C4-2B (cell line): ENCODE data around the gene RFC5.
A peak's percentile ranks its signal among the peaks of the same experiment; 100 is the strongest.
"Not testable (repeated sequence)": the region's sequence is repeated elsewhere in the genome, so short reads cannot be mapped to it uniquely, and the experiment has no call there.

Experiments used
- H3K27ac ChIP-seq: fragments of 450-650 bp; 2 replicates; pipeline ENCODE4 v1.5.1; 2017
- ZFX ChIP-seq: fragments of 450-650 bp; IDR thresholded peaks from 2 replicates; pipeline ENCODE4 v1.6.1; 2017
- TF ChIP-seq, protein P1 (sequence below): fragments of 450-650 bp; conservative IDR thresholded peaks from 2 replicates; pipeline ENCODE4 v1.5.1; 2017; ENCODE audit warnings: mild to moderate bottlenecking

RFC5 gene

DNA sequence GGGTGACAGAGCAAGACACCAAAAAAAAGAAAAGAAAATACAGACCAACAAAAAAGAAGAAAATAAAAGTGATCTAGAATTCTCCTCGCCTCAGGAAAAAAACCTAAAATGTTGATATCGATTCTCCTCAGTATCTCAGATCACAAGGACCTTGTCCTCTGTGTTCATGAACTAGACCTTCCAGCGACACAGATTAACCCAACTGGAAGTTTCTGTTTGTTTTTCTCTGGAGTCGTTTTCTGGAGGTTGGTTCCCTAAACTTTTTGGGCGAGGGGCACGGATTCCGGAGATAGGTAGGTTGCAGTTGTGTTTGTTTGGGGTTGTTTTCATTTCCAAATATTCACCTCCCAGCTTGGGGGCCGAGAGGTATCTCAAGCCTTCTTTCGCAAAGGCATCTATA is 559 bp upstream of the RFC5 start:
- no peak for TF ChIP-seq ZFX
- TF ChIP-seq, protein P1, sequence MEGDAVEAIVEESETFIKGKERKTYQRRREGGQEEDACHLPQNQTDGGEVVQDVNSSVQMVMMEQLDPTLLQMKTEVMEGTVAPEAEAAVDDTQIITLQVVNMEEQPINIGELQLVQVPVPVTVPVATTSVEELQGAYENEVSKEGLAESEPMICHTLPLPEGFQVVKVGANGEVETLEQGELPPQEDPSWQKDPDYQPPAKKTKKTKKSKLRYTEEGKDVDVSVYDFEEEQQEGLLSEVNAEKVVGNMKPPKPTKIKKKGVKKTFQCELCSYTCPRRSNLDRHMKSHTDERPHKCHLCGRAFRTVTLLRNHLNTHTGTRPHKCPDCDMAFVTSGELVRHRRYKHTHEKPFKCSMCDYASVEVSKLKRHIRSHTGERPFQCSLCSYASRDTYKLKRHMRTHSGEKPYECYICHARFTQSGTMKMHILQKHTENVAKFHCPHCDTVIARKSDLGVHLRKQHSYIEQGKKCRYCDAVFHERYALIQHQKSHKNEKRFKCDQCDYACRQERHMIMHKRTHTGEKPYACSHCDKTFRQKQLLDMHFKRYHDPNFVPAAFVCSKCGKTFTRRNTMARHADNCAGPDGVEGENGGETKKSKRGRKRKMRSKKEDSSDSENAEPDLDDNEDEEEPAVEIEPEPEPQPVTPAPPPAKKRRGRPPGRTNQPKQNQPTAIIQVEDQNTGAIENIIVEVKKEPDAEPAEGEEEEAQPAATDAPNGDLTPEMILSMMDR = no peak
- H3K27ac ChIP-seq = no peak overlapping the region

DNA sequence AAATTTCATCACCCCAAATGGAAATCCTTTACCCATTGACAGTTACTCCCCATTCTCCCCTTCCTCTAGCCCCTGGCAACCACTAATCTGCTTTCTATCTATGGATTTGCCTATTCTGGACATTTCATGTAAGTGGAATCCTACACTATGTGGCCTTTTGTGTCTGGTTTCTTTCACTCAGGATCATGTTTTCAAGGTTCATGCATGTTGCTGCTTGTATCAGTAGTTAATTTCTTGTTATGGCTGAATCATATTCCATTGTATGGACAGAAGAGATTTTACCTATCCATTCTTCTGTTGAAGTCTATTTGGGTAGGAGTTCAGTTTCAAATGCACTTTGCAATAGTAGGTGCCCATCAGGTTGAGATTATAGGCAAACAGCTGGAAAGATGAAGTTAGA is 1.4 kb downstream of the RFC5 start:
- TF ChIP-seq, protein P1 = no peak
- TF ChIP-seq ZFX = no peak
- H3K27ac ChIP-seq = peak overlapping the region; percentile 89; the same call in 1 of the 2 replicates

DNA sequence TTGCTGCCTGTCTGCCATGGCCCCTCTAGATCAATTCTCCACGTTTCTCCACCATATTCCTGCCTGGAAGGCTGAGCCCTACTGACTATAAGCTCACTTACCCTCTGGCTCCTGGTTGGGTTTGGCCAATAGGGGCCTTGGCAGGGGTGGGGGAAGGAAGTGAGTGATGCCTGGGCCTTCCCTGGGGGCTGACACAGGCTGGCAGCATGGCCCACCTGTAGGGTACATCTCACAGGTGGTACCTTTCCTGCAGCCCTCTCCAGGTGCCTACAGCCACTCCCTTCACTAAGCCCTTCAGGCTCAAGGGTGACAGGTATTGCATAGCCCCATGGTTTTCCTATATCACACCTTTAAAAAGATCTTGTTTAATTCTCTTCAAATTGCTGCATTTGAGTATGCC is 3.5 kb downstream of the RFC5 start:
- no peak overlapping the region for H3K27ac ChIP-seq
- TF ChIP-seq ZFX = no peak
- TF ChIP-seq, protein P1 = no peak

DNA sequence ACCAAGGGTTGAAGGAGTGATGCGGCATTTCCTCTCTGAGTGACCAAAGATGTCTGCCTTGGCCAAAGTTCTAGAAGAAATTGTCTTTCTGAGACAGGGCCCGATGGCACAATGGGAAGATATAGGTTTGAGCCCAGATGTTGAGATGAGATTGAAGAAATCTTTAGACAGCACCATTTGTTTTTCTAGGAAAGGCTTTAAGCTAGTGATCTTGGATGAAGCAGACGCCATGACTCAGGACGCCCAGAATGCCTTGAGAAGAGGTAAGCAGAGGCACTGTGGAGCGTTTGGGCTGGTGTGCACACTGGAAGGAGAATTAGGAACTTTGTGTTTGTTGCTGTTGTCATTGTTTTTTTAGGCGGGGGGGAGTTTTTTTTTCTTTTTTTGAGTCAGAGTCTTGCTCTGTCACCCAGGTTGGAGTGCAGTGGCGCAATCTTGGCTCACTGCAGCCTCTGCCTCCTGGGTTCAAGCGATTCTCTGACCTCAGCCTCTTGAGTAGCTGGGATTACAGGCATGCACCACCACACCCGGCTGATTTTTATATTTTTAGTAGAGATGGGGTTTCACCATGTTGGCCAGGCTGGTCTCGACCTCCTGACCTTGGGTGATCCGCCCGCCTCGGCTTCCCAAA is 5.7 kb downstream of the RFC5 start:
- H3K27ac ChIP-seq = not testable (repeated sequence)

DNA sequence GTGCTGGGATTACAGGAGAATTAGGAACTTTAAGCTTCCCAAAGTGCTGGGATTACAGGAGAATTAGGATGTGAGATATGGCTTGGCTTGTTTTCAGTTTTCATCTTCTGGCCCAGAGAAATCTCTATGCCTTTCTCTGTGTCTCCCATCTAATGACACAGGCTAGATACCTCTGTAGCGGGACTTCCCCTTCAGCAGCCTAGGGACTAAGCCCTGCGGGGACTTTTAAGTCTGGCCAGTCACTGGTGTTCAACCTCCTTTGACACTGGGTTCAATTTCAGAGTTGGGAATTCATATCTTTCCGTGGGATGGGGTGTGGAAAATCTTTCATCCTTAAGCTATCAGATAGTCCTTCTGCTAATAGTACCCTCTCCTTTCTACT is 6.2 kb downstream of the RFC5 start:
- TF ChIP-seq, protein P1 = no peak
- TF ChIP-seq ZFX = no peak
- H3K27ac ChIP-seq = no peak overlapping the region

DNA sequence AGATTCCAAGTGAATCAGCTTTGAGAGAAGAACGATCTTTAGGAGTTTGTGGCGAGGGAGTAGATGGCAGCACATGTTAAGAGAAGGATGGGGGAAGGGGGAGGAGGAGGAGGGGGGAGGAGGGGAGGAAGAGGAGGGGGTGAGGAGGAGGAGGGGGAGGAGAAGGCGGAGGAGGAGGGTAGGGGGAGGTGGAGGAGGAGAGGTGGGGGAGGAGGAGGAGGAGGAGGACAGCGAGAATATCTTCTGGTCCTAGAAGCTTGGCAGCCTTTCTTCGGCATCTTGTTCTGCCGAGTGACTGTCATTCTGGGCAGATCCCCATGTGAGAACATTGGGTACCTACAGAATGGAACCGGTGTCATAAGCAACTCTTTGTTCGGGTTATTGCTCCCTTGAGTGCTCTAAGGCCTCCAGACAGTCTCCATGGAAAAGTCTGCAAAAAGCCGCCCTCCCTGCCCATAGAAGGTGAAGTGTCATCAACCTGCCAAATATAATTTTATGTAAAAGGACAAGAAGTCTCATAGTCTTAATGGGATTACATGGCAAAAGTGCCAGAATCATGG is 6.9 kb downstream of the RFC5 start:
- TF ChIP-seq, protein P1 = no peak
- TF ChIP-seq ZFX = no peak
- H3K27ac ChIP-seq = no peak overlapping the region

DNA sequence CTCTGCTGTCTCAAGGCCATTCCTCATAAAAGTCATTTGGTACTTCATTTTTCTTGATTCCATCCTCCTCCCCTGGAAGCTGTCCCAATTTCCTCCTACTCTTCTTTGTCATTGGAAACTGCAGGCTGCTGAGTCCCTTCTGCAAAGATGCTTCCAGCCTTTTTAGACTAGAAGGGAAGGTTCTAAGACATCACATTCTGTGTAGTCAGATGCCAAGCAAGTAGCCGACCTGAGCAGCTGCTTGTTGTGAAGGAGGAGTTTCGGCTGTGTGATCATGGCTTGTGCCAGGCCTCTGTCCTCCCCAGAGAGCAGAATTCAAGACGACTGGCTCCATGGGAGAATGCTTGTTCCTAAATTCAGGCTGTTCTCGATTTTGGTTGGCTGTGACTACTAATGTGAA is 8.7 kb downstream of the RFC5 start:
- H3K27ac ChIP-seq = no peak overlapping the region
- no peak for TF ChIP-seq ZFX
- TF ChIP-seq, protein P1 = no peak

DNA sequence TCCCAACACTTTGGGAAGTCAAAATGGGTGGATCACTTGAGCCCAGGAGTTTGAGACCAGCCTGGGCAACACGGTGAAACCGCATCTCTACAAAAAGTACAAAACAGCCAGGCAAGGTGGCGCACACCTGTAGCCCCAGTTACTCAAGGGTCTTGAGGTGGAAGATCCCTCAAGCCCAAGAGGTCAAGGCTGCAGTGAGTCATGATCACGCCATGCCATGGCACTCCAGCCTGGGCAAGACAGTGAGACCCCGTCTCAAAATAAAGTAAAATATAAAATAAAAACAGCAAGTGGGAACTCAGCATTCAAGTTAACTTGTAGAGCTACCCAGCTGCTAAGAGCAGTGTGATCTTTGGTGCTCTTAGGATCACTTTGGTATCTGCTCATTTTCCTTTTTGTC is 12.7 kb downstream of the RFC5 start:
- H3K27ac ChIP-seq = no peak overlapping the region
- TF ChIP-seq, protein P1 = no peak
- TF ChIP-seq ZFX = no peak
